Stimulated activated CD8-positive, alpha-beta memory T cell treated with anti-CD3 and anti-CD28 coated beads, Interleukin-4, amount 100 ng/mL, for 1 hour (primary cell): ENCODE measurements around the gene CALML3.

ENCODE experiments used
- DNase-seq, 2 donors: peaks; one replicate each; pipeline ENCODE4 v3.0.0-alpha.2; 2020; ENCODE audit warnings: low read depth in 2 of 2, low spot score in 1 of 2

CALML3 gene

DNA sequence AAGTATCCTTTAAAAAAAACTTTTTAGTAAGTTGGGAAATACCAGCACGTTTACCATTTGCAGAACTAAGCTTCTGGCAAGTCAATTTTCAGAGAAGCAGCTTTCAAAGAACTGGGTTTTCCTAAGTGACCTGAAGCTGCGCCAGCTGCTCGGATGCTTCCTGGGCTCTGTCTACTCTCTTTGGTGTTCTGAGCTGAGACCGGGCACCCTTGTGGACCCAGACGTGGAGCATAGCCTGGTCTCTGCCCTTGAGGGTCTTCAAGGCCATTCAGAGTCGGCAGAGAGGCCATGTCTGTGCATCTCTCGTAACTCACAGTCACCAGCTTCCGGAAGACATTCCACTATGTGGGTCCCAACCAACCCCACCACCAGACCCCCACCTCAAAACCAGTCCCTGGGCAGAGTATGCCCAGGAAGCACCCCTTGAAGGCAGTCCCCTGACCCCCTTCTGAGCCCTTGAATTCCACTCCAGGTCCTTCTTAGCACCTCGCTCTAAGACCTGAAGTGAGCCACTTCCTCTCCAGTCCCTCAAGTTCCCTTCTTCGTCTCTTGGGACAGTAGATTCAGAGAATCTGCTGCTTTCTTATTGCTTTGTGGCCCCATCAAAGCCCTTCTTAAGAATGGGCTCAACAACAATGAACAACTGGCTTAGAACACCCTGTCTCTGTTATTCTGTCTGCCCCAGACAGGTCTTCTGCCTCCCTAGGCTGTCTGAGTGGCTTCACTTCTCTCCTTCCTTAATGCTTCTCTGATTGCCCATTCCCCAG lies 33.9 kb upstream of the CALML3 start:
- no peak for DNase-seq

GRCh38 chr10:5491477-5491876 lies 33.3 kb upstream of the CALML3 start:
- DNase-seq = no peak

GRCh38 chr10:5492322-5492855 lies 32.4 kb upstream of the CALML3 start:
- no peak for DNase-seq

DNA sequence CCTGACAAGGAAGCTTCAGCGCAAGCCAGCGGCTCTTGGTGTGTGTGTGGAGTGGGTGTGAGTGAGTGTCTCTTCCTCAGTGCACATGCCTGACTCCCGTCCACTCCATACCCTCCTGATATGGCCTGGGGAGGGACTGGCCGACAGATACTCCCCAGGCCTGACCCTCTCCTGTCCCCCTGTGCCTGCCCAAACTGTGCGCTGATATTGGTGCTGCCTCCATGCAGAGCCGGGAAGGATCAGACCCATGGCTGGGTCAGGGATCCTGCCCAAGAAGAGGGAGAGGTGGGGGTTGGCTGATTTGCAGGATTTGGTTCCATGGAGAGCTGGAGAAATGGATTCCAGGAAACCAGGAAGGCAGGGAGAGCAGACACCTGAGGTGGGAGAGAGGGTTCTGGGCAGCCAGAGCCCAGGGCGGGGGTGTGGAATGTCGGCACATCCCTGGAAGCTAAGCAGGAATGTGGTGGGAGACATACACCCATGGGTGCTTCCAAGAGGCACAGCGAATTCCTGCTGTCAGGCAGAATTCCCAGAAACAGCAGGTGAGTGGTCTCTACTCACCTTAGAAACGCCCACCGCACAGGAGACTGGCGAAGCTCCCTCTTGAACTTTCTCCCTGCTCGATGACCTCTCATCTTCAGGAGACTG lies 31.7 kb upstream of the CALML3 start:
- DNase-seq = no peak

DNA sequence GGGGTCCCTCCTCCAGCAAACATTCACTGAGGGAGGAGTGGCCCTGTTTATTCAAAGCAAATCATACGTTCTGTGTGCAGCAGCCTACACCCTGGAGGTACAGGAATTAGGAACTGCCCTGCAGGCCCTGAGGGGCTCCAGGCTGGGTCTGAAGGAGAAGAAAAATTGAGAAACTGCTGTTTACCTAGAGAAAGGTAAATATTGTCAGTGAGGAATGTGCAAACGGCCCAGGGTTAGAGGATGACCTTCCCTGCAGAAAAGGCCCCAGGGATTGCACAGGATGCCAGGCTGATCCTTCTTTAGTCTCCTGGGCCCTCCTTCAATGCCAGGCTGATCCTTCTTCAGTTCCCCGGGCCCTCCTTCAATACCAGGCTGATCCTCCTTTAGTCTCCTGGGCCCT lies 31.1 kb upstream of the CALML3 start:
- no peak for DNase-seq

DNA sequence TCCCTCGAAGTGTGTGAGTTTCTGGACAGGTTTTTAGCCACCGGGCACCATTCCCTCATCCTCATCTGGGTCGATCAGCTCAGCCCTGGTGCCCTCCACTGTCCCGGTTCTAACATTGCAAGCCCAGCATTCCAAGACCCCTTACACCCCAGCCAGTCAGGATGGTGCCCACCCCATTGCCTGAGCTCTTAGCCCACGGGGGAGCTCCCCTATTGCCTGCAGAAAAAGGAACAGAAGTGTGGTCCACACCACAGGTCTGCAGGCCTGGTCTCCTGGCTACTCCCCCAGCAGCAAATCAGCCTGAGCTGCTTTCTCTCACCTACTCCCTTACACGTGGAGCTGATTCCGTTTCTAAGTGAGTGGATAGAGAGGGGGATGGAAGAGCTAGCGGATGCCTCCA lies 30.1 kb upstream of the CALML3 start:
- DNase-seq = no peak

DNA sequence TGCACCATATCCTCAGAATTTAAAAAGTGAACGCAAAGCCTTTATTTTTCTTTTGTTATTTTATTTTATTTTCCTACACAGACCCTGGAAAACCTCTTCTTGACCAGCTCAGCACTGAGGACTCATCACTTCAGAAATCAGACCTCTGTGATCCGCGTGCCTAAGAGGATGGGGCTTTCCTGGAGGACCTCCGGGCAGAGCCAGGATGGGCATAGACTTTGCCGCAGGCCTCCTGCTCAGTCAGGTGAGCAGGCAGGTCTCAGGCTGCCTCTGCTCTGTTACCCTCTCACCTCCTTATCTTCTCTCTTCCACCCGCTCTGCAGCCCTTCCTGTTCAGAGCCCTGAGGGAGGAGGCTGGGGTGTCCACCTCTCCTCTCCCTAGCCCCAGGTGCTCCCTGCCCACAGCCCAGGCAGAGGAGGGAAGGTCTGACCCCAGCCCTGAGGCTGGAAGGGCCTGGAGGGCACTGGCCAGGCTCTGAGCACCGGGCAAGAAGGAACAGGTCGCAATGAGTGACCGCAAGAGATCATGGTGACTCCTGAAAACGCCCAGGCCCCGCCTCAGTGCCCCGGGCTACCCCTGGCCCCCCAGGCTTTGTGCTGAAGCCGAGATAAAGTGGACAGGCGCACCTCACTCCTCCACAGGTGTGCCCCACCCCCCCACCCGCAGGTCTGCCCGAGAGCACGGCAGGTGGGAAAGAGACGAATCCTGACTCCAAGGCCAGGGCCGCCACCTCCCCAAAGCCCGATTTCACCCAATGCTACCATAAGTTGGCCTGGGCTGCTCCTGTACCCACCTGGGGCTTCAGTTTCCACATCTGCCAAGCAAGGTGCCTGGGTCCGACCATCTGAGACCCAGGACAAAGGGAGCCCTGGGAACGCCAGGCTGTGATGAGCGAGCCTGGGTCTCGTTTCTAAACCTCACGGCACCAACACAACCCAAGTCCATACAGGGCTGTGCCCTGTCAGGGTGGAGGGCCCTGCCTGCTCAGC lies 28.2 kb upstream of the CALML3 start:
- DNase-seq = no peak

GRCh38 chr10:5497289-5497688 lies 27.5 kb upstream of the CALML3 start:
- no peak for DNase-seq

DNA sequence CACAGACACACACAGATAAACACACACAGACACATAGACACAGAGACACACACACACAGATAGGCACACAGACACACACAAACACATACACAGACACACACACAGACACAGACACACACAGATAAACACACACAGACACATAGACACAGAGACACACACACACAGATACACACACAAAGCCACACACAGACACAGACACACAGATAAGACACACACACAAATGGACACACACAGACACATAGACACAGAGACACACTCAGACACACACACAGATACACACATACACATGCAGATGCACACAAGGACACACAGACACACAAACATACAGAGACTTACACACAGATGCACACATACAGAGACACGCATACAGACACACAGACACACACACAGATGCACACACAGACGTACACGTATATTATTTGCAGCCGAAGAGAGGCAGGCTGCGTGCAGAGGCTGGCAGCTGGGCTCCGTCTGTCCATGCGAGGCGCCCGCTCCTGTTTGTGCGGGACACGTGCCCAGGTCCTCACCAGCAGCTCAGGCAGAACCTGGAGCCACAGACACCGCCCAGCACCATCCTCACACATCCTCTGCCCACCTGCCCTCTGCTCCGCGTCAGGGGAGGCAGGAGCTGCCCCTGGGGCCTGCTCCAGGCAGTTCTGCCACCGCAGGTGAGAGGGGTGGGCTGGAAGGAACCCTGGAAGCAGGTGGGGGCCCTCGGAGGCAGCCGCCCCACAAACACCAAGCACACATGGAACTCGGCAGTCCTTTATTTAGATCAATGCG lies 26.6 kb upstream of the CALML3 start:
- DNase-seq = no peak

DNA sequence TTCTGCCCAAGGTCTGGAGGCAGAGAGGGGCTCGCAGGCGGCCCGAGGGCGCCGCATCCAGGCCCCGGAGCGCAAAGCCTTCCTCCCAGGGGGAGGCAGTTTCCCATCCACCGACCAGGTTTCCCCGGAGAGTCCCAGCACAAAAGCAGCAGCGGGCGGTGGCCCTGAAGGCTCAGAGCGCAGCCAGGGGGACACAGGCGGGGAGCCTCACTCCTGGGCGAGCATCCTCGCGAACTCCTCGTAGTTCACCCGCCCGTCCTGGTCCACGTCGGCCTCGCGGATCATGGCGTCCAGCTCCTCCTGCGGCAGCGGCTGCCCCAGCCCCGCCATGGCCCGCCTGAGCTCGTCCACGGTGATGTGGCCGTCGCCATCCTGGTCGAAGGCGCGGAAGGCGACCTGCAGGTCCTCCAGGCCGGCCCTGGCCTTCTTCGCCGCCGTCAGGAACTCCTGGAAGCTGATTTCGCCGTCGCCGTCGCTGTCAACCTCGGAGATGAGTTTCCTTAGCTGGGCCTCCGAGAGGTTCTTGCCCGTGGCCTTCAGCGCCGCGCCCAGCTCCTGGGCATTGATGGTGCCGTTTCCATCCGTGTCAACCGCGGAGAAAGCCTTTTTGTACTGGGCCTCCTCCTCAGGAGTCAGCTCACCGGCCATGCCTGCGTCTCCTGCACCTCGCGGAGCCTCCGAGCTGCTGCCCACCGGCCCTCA lies 25.8 kb upstream of the CALML3 start:
- DNase-seq = no peak

GRCh38 chr10:5499493-5500140 lies 25.1 kb upstream of the CALML3 start, which contains the start of gene CALML5:
Gene CALML5 (minus strand): TSS chr10:5499570. CDS start chr10:5499438, 132 bp downstream.
- no peak for DNase-seq

GRCh38 chr10:5500162-5500670 lies 24.5 kb upstream of the CALML3 start:
- no peak for DNase-seq

DNA sequence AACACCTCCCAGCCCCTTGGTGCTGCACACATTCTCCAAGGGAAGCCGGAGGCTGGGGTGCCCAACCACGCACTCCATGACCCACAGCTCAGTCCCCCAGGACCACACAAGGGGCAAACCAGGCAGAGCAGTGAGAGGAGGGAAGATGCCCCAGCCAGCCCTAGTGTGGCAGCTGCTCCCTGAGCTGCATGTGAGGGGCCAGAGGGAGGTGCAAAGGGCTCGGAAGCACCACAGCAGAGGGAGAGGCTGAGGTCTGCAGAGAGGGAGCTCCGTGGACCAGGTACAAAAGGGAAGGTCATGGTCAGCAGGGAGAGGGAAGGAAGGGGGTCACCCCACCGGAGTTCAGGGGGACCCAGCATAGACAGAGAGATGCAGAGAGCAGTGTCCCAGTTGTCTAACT lies 23.9 kb upstream of the CALML3 start:
- DNase-seq = no peak

GRCh38 chr10:5502061-5502521 lies 22.7 kb upstream of the CALML3 start:
- no peak for DNase-seq

GRCh38 chr10:5502571-5503476 lies 21.9 kb upstream of the CALML3 start:
- no peak for DNase-seq

GRCh38 chr10:5503477-5503835 lies 21.3 kb upstream of the CALML3 start:
- DNase-seq = no peak

- DNase-seq = no peak
Observed at GRCh38 chr10:5504146-5505072, 20.4 kb upstream of the CALML3 start.
